HG02943 (cell line): ENCODE results near the gene AEN.
A peak's percentile ranks its signal among the peaks of the same experiment; 100 is the strongest.

Experiments
- ATAC-seq: cut with Tn5 transposase; IDR thresholded peaks from one replicate; pipeline ENCODE4 v1.9.1; 2021; ENCODE audit warnings: mild to moderate bottlenecking, low read depth, moderate library complexity; ENCODE audit not compliant: unreplicated experiment

Gene AEN, protein sequence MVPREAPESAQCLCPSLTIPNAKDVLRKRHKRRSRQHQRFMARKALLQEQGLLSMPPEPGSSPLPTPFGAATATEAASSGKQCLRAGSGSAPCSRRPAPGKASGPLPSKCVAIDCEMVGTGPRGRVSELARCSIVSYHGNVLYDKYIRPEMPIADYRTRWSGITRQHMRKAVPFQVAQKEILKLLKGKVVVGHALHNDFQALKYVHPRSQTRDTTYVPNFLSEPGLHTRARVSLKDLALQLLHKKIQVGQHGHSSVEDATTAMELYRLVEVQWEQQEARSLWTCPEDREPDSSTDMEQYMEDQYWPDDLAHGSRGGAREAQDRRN

GRCh38 chr15:88620995-88621772 lies at the start of gene AEN:
Gene AEN, plus strand, starts transcription at chr15:88621340. Its CDS starts 4,870 bp downstream, at chr15:88626210.
- ATAC-seq: peak; percentile 92

DNA sequence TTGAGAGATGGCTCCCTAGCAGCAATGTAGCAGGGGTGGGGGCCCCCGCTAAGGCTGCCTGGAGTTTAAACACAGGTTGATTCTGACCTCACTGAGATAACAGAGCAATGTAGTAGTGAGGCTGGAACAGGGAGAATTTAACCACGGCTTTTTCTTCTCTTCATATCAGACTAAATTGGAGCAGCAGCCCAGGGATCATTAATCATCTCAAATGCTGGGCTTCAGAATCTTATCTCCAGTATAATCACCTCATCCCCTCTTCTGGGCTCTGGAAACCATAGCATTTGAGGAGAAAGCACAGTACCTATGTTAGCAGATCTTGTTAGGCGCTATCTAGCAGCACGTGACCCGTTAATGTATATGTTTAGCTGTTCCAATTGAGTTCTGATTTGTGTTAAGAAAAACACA lies 49.3 kb upstream of the AEN start:
- no peak for ATAC-seq

- ATAC-seq: no peak
Measured at GRCh38 chr15:88574077-88574476, 47.1 kb upstream of the AEN start.

DNA sequence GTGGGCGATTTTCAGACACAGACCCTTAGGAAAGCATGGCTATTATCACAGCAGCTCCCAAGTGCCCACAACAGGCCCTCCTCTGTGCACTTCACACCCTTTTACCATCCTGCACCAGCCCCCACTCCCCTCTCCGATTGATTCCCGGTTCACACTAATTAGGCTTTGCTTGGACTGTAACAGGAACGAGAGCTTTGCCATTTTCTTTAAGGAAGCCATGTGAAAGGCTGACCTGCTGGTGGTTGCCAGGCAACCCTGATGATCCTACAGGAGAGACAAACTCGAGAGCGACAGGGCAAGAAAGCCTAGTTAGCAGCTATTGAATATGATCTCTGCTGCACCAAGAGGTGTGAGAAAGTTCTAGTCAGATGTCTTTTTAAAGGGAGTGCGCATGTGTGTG lies 46.5 kb upstream of the AEN start:
- ATAC-seq: no peak

GRCh38 chr15:88579322-88579721 lies 41.8 kb upstream of the AEN start:
- no peak for ATAC-seq

- ATAC-seq: no peak
Measured at GRCh38 chr15:88580532-88580931, 40.6 kb upstream of the AEN start.

GRCh38 chr15:88586401-88587162 lies 34.6 kb upstream of the AEN start:
- ATAC-seq: no peak

GRCh38 chr15:88590759-88591158 lies 30.4 kb upstream of the AEN start:
- ATAC-seq: no peak

DNA sequence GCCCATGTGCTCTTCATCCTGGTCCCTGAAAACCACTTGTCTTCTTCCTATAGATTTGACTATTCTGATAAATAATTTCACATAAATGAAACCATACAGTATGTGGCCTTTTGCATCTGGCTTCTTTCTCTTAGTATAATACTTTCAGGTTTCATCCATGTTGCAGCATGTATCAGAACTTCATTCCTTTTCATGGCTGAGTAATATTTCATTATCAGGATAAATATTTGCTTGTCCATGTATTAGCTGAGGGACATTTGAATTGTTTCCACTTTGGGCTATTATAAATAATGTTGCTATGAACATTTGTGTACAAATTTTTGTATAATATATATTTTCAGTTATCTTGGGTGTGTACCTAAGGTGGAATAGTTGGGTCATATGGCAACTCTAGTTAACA lies 29.8 kb upstream of the AEN start:
- ATAC-seq: no peak

GRCh38 chr15:88603885-88604284 lies 17.3 kb upstream of the AEN start:
- ATAC-seq: no peak

GRCh38 chr15:88604381-88605188 lies 16.6 kb upstream of the AEN start:
- no peak for ATAC-seq

- no peak for ATAC-seq
Measured at GRCh38 chr15:88605189-88606069, 15.7 kb upstream of the AEN start.

GRCh38 chr15:88606070-88606794 lies 14.9 kb upstream of the AEN start:
- ATAC-seq: no peak

DNA sequence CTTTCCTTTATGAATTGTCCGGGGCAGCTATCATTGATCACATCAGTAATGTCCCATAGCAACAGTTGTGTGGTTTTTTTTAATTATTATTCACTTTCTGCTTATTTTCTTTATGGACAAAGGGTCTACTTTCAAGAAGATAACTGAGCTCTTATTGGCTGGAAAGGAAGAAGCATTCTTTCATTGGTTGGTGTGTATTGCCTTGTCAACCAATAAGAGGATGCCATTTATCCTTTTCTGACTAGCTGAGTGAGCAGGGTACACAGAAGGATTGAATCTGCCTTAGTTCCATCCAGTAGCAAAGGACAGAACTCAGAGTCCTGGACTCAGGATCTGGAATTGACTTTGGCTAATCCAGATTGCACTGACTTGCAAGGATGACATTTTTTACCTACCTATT lies 13.2 kb upstream of the AEN start:
- no peak for ATAC-seq

- ATAC-seq: no peak
Measured at GRCh38 chr15:88608607-88609181, 12.4 kb upstream of the AEN start.

GRCh38 chr15:88609344-88610090 lies 11.6 kb upstream of the AEN start:
- ATAC-seq: no peak

DNA sequence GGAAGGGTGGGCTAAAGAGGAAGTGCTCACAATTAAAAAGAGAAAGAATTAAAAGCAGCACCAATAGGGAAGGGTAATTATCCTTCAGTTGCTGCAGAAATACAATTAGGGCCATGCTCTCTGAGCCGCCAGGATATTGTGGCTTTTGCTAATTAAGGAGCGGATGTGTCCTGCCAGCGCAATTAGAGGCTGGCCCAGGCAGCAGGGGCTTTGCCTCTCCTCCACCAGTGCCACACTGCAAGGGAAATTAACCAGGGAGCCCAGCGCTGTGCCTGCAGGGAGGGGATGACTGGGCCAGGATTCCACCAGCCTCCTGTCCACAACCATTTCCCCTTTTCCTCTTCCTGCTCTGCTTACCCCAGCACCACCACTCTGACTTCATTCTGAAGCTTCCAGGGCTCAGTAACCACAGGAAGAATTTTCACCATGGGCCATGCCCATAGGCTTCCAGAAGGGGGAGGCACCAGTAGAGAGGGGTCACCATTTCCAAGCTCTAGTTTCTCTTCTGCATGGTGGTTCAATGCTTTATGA lies 10.4 kb upstream of the AEN start:
- no peak for ATAC-seq
